ENCODE measurements around the gene PAM.

Gene PAM

DNA sequence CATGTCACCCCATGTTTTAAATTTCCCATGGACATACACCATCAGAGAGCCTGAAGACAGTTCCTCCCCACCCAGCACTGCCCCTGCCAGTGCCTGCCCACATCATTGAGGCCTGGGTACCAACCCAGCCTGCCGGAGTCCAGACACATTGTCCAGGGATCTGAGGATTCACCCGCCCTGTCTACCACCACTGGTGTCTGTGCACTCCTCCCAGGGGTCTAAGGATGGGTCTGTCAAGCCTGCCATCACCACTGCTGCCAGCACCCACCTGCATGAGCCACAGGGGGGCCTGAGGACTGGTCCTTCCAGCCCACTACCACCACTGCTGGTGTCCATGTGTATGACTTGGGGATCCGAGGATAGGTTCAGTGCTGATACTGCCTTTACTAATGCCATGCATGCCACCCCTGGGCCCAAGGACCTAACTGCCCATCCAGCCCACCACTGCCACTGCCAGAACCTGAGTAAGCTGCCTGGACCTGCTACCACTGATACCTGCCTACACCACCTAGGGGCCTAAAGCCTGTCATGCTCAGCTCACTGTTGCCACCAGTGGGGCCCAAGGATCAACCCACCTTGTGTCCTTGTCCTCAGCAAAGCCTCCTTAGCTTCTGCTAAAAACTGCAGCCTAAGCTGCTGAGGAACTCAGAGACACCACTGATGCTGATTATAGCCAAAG lies 227.0 kb downstream of the PAM start:
- Histone ChIP-seq H2BK120ac (ENCODE audit: low read depth, low read length) (no peak overlapping the region), H3K9me3 (ENCODE audit: control insufficient read depth, low read length) (peaks cover 4% of the 10 kb centered on the region), H3K4me2 (ENCODE audit: low read length, poor library complexity, severe bottlenecking) (no peak overlapping the region), H3K36me3 (ENCODE audit: control insufficient read depth in 1 of 2, insufficient read depth in 2 of 2, low read depth in 1 of 2, low read length in 2 of 2) (peaks cover 7 to 43% of the 10 kb centered on the region in 2 experiments), H3K14ac (ENCODE audit: low read length in 2 of 2) (no peak overlapping the region), H4K8ac (ENCODE audit: low read length) (no peak overlapping the region), H2BK5ac (ENCODE audit: low read depth, low read length, poor library complexity, severe bottlenecking) (no peak overlapping the region), H3K4ac (ENCODE audit: low read depth in 1 of 2, low read length in 2 of 2) (no peak overlapping the region), H3K79me1 (replicated peaks; ENCODE audit: low read length, poor library complexity, severe bottlenecking) (no peaks in the 10 kb centered on the region), H3K23ac (ENCODE audit: low read length in 2 of 2) (no peak overlapping the region), H2AFZ (ENCODE audit: low read depth, low read length) (no peak overlapping the region), H3K4me1 (ENCODE audit: control insufficient read depth, insufficient read depth, low read depth, low read length) (no peaks in the 10 kb centered on the region), H4K91ac (ENCODE audit: low read length) (no peak overlapping the region), H3K27me3 (ENCODE audit: control insufficient read depth in 1 of 2, insufficient read depth in 1 of 2, low read length in 2 of 2) (no peaks in the 10 kb centered on the region), H3K4me3 (ENCODE audit: insufficient read depth in 1 of 2, low read depth in 1 of 2, low read length in 2 of 2) (no peak overlapping the region), H2BK12ac (ENCODE audit: low read length in 2 of 2) (no peak overlapping the region), H2BK15ac (ENCODE audit: low read depth, poor library complexity, severe bottlenecking) (no peak overlapping the region), H2AK5ac (ENCODE audit: low read length, severe bottlenecking) (no peak overlapping the region), H3K27ac (ENCODE audit: low read length, poor library complexity, severe bottlenecking) (no peak overlapping the region), H3K9ac (ENCODE audit: low read length) (no peak overlapping the region), H3K18ac (ENCODE audit: low read depth in 1 of 2, low read length in 2 of 2) (no peak overlapping the region)
- DNase-seq, result no peak
- 93% methylated on average over 3 of the region's 3 CpGs for WGBS

DNA sequence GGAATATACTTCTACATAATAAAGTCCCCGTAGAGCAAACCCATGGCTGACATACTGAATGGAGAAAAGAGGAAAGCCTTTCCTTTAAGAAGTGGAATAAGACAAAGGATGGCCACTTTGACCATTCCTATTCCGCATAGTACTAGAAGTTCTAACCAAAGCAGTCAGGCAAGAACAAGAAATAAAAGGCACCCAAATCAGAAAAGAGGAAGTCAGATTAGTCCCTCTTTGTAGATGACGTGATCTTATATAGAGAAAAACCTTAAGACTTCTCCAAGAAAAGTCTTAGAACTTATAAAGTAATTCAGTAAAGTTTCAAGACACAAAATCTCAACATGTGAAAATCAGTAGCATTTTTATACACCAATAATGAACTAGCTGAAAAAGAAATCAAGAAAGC lies 231.0 kb downstream of the PAM start:
- no peak overlapping the region for H3K27ac ChIP-seq (ENCODE audit: low read length, poor library complexity, severe bottlenecking)
- H3K9me3 ChIP-seq (ENCODE audit: control insufficient read depth, low read length), result peaks cover 4% of the 10 kb centered on the region
- no peak overlapping the region for H3K18ac ChIP-seq (ENCODE audit: low read depth in 1 of 2, low read length in 2 of 2)
- 100% methylated on average over 2 of the region's 3 CpGs for WGBS
- no peak overlapping the region for H2BK120ac ChIP-seq (ENCODE audit: low read depth, low read length)
- H3K27me3 ChIP-seq (ENCODE audit: control insufficient read depth in 1 of 2, insufficient read depth in 1 of 2, low read length in 2 of 2), result no peaks in the 10 kb centered on the region
- H4K8ac ChIP-seq (ENCODE audit: low read length), result no peak overlapping the region
- H2AK5ac ChIP-seq (ENCODE audit: low read length, severe bottlenecking), result no peak overlapping the region
- H2AFZ ChIP-seq (ENCODE audit: low read depth, low read length), result no peak overlapping the region
- no peak overlapping the region for H2BK15ac ChIP-seq (ENCODE audit: low read depth, poor library complexity, severe bottlenecking)
- H3K36me3 ChIP-seq (ENCODE audit: control insufficient read depth in 1 of 2, insufficient read depth in 2 of 2, low read depth in 1 of 2, low read length in 2 of 2), result peaks cover 7 to 33% of the 10 kb centered on the region in 2 experiments
- H2BK12ac ChIP-seq (ENCODE audit: low read length in 2 of 2), result no peak overlapping the region
- no peak overlapping the region for H3K4me3 ChIP-seq (ENCODE audit: insufficient read depth in 1 of 2, low read depth in 1 of 2, low read length in 2 of 2)
- no peak overlapping the region for H3K23ac ChIP-seq (ENCODE audit: low read length in 2 of 2)
- no peaks in the 10 kb centered on the region for H3K79me1 ChIP-seq (replicated peaks; ENCODE audit: low read length, poor library complexity, severe bottlenecking)
- DNase-seq, result no peak
- H3K9ac ChIP-seq (ENCODE audit: low read length), result no peak overlapping the region
- no peak overlapping the region for H3K4ac ChIP-seq (ENCODE audit: low read depth in 1 of 2, low read length in 2 of 2)
- H2BK5ac ChIP-seq (ENCODE audit: low read depth, low read length, poor library complexity, severe bottlenecking), result no peak overlapping the region
- H4K91ac ChIP-seq (ENCODE audit: low read length), result no peak overlapping the region
- H3K4me2 ChIP-seq (ENCODE audit: low read length, poor library complexity, severe bottlenecking), result no peak overlapping the region
- H3K4me1 ChIP-seq (ENCODE audit: control insufficient read depth, insufficient read depth, low read depth, low read length), result no peaks in the 10 kb centered on the region
- no peak overlapping the region for H3K14ac ChIP-seq (ENCODE audit: low read length in 2 of 2)

DNA sequence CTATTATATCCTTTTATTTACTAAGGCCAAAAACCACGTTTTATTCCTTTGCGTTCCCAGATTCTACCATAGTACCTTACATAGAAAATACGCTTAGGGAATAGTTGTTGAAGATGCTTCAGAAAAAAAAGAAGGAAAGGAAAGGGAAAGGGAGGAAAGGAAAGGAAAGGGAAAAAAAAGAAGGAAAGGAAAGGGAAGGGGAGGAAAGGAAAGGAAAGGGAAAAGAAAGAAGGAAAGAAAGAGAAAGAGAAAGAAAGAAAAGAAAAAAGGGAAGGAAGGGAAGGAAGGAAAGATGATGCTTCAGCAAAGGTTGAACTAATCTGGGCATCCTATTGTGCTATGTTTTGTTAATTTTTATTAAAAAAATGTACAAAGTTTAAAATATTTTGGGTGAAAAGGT lies 233.4 kb downstream of the PAM start:
- Histone ChIP-seq H3K18ac (ENCODE audit: low read depth in 1 of 2, low read length in 2 of 2) (no peak overlapping the region), H3K27me3 (ENCODE audit: control insufficient read depth in 1 of 2, insufficient read depth in 1 of 2, low read length in 2 of 2) (no peaks in the 10 kb centered on the region)

DNA sequence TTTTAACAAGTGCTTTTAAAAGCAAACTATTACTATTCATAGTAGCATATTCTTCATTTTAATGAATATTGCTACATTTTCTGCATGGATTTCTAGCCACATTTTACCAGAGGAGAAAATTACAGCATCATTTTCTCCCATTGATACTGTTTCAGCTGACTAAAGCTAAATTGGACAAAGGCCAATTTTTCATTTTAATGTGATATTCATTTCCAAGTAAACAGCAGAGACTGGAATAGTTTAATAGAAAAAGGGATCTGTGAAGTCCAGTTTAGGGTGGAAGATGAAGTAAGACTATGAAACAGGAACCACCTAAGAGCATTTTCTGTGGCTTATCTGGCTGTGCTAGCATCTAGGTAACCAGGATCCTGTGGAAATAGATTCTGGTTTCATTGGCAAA lies 236.7 kb downstream of the PAM start:
- no peak overlapping the region for H3K4me3 ChIP-seq (ENCODE audit: insufficient read depth in 1 of 2, low read depth in 1 of 2, low read length in 2 of 2)
- H2BK120ac ChIP-seq (ENCODE audit: low read depth, low read length), result no peak overlapping the region
- no peak overlapping the region for H3K4me2 ChIP-seq (ENCODE audit: low read length, poor library complexity, severe bottlenecking)
- no peak overlapping the region for H3K14ac ChIP-seq (ENCODE audit: low read length in 2 of 2)
- no peaks in the 10 kb centered on the region for H3K4me1 ChIP-seq (ENCODE audit: control insufficient read depth, insufficient read depth, low read depth, low read length)
- no peak overlapping the region for H3K4ac ChIP-seq (ENCODE audit: low read depth in 1 of 2, low read length in 2 of 2)
- peaks cover 0 to 65% of the 10 kb centered on the region in 2 experiments for H3K36me3 ChIP-seq (ENCODE audit: control insufficient read depth in 1 of 2, insufficient read depth in 2 of 2, low read depth in 1 of 2, low read length in 2 of 2)
- H2BK15ac ChIP-seq (ENCODE audit: low read depth, poor library complexity, severe bottlenecking), result no peak overlapping the region
- H4K91ac ChIP-seq (ENCODE audit: low read length), result no peak overlapping the region
- H3K18ac ChIP-seq (ENCODE audit: low read depth in 1 of 2, low read length in 2 of 2), result no peak overlapping the region
- H3K27ac ChIP-seq (ENCODE audit: low read length, poor library complexity, severe bottlenecking), result no peak overlapping the region
- H2BK5ac ChIP-seq (ENCODE audit: low read depth, low read length, poor library complexity, severe bottlenecking), result no peak overlapping the region
- no peak overlapping the region for H4K8ac ChIP-seq (ENCODE audit: low read length)
- H2AFZ ChIP-seq (ENCODE audit: low read depth, low read length), result no peak overlapping the region
- no peaks in the 10 kb centered on the region for H3K9me3 ChIP-seq (ENCODE audit: control insufficient read depth, low read length)
- no peaks in the 10 kb centered on the region for H3K79me1 ChIP-seq (replicated peaks; ENCODE audit: low read length, poor library complexity, severe bottlenecking)
- H3K27me3 ChIP-seq (ENCODE audit: control insufficient read depth in 1 of 2, insufficient read depth in 1 of 2, low read length in 2 of 2), result no peaks in the 10 kb centered on the region
- H2AK5ac ChIP-seq (ENCODE audit: low read length, severe bottlenecking), result no peak overlapping the region
- no peak overlapping the region for H2BK12ac ChIP-seq (ENCODE audit: low read length in 2 of 2)
- DNase-seq, result no peak
- no peak overlapping the region for H3K9ac ChIP-seq (ENCODE audit: low read length)
- H3K23ac ChIP-seq (ENCODE audit: low read length in 2 of 2), result no peak overlapping the region

More for the DNA sequence above, 233.4 kb downstream of the PAM start:
- no peak overlapping the region for H3K27ac ChIP-seq (ENCODE audit: low read length, poor library complexity, severe bottlenecking)
- no peak overlapping the region for H3K4me2 ChIP-seq (ENCODE audit: low read length, poor library complexity, severe bottlenecking)
- H3K4me3 ChIP-seq (ENCODE audit: insufficient read depth in 1 of 2, low read depth in 1 of 2, low read length in 2 of 2), result no peak overlapping the region
- no peak overlapping the region for H2AFZ ChIP-seq (ENCODE audit: low read depth, low read length)
- H2BK15ac ChIP-seq (ENCODE audit: low read depth, poor library complexity, severe bottlenecking), result no peak overlapping the region
- no peak overlapping the region for H2AK5ac ChIP-seq (ENCODE audit: low read length, severe bottlenecking)
- no peak overlapping the region for H3K14ac ChIP-seq (ENCODE audit: low read length in 2 of 2)
- no peak for DNase-seq
- H3K9ac ChIP-seq (ENCODE audit: low read length), result no peak overlapping the region
- peaks cover 0 to 38% of the 10 kb centered on the region in 2 experiments for H3K36me3 ChIP-seq (ENCODE audit: control insufficient read depth in 1 of 2, insufficient read depth in 2 of 2, low read depth in 1 of 2, low read length in 2 of 2)
- no peak overlapping the region for H3K23ac ChIP-seq (ENCODE audit: low read length in 2 of 2)
- H2BK5ac ChIP-seq (ENCODE audit: low read depth, low read length, poor library complexity, severe bottlenecking), result no peak overlapping the region
- H2BK12ac ChIP-seq (ENCODE audit: low read length in 2 of 2), result no peak overlapping the region
- H3K79me1 ChIP-seq (replicated peaks; ENCODE audit: low read length, poor library complexity, severe bottlenecking), result no peaks in the 10 kb centered on the region
- no peak overlapping the region for H2BK120ac ChIP-seq (ENCODE audit: low read depth, low read length)
- no peak overlapping the region for H3K4ac ChIP-seq (ENCODE audit: low read depth in 1 of 2, low read length in 2 of 2)
- H4K91ac ChIP-seq (ENCODE audit: low read length), result no peak overlapping the region
- no peaks in the 10 kb centered on the region for H3K4me1 ChIP-seq (ENCODE audit: control insufficient read depth, insufficient read depth, low read depth, low read length)
- H4K8ac ChIP-seq (ENCODE audit: low read length), result no peak overlapping the region
- 97% methylated on average over 1 of the region's 3 CpGs for WGBS
- no peaks in the 10 kb centered on the region for H3K9me3 ChIP-seq (ENCODE audit: control insufficient read depth, low read length)
